NCI-H187 treated with DMSO at 0.1 percent for 48 hours (cell line): ENCODE results near the gene AGBL4.

Experiments
- DNase-seq: peaks from one replicate; lab custom pipeline; 2025; lab: John Stamatoyannopoulos, UW

Gene AGBL4

DNA sequence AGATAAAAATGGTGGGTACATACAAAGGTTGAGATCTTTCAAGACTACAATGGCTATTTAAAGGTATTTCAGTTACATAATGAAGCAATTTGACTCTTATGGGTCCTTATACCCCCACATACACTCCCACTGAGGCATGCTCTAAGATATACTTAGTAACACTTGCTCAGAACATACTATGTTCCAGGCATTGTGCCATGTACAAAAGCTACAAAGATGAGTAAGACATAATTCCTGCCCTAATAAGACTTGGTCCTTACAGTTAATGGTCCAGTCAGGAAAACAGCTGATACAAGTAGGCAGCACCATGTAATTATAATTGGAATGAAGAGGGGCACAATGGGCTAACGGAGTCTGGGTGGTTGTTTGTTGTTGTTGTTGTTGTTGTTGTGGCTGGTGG lies 1080.4 kb downstream of the AGBL4 start:
- DNase-seq = no peak

DNA sequence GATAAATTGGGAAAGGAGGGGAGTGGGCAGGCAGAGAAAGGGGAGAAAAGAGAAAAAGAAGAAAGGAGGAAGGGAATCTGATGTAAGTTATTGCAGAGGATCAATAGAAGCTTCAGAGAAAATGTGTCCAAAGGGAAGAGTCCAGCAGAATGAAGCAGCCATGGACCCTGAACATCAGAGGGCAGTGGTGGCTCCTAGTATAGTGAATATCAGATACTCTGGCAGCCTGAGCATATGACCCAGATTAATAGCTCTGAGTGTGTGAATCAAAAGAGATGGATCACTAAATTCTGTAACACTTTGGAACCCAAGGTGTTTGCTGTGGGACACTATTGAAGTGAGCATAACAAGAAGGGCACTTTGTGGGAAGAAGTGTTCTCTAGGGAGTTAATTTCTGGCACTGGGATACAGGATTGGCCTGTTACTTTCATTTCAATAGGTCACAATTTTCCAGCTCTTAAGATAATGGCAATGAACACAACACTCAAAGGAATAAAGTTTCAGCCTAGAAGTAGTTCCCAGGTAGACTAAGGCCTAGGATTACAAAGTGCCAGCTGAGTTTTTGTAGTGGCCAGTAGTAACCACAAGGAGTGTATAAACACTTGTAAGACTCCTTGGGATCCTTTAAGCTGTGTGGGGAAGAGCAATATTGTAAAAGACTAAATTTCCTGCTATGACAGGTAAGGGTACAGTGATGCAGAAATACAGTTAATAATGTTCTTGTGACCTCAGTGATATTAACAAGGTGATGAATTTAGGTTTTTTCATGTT lies 1082.6 kb downstream of the AGBL4 start:
- no peak for DNase-seq

- DNase-seq = no peak
Observed at GRCh38 chr1:48940354-48940753, 1083.4 kb downstream of the AGBL4 start.

- DNase-seq = no peak
Observed at GRCh38 chr1:48939828-48940227, 1083.9 kb downstream of the AGBL4 start.

GRCh38 chr1:48939042-48939441 lies 1084.7 kb downstream of the AGBL4 start:
- no peak for DNase-seq

DNA sequence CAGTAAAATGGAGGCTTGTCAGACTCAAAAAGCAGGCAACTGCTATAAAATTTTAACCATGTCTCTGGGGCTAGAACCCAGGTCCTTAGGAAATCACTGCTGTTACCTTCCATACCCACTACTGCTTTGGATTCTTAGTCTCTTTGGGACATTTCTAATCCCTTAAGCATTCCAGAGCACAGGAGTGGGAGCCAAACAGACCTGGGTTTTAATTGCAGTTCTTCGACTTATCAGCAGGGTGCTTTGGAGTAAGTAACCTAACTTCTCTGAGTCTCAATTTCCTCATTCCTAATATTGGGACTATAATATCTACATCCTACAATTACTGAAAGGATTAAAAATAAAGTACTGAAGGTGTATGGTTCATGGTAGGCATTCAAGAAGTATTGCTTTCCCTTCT lies 1086.0 kb downstream of the AGBL4 start:
- no peak for DNase-seq

DNA sequence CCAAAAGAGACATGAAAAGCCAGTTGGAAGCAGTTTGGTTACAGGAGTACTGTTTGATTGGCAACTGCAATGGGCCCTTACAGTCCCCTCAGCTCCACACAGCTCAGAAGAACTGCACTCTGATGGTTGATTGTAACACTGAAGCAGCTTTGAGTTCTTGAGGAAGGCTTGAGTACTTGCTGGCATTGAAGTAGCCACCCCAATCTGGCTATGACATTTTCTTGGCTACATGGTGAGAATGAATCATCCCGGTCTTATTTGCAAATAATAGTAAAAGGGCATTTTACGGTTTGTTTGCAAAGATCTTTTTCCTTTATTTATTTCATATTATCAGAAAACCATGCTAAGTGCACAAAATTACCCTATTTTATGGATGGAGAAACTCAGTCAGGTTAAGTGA lies 1087.3 kb downstream of the AGBL4 start:
- no peak for DNase-seq

DNA sequence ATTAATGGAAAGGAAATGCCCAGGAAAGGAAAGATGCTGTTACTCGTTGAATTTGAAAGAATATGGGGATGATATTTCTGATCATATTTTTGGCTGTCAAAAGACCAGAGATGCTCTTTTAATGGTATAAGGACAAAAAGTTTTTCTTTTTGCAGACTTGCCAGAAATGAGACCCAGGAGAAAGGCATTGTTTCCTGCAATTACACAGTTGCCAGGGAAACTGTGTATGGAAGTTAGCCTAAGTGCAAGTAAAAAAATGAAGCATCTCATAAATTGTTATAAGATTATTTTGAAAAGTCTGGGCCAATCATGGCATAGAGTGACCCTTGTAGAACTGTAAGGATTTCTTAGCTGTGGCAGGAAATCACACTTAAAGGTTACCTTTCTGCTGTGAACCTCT lies 1091.4 kb downstream of the AGBL4 start:
- DNase-seq = no peak

- DNase-seq = no peak
Observed at GRCh38 chr1:48931506-48932192, 1092.1 kb downstream of the AGBL4 start.

- DNase-seq = no peak
Observed at GRCh38 chr1:48930011-48930410, 1093.7 kb downstream of the AGBL4 start.

GRCh38 chr1:48924099-48924498 lies 1099.7 kb downstream of the AGBL4 start:
- no peak for DNase-seq

DNA sequence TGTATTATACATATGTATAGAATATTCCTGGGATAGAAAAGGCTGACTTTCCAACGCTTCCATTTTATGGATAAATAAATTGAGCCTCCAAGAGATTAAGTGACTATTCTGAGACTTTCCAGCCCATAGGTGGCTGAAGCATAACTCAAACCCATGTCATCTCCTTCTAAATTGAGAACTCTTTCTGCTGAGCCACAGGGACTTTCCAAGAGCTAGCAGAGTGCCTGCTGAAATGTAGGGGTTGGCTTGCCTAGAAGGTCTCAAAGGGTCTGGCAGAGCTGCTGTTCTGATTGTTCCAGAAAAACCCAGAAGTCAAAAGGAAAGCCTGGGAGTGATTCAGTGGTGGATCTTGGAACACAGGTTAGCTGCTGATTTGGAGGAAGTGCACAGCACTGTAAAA lies 1100.6 kb downstream of the AGBL4 start:
- no peak for DNase-seq

DNA sequence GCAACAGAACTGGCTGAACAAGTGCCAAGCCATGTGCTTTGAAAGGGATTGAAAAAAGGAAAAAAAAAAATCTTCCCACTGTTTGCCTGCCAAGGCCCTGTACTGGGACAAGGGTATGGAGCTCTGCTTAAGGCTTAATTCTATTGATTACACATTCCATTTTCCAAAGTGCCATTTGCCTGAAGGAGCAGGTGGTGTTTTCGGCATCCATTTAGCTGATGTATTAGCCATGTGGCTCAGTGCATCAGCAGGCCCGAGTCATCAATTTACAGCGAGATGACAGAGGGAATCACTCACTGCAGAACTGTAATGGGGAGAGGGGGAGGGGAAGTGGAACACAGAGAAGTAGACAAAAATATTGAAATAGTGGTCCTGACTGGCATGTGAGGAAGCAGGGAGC lies 1102.9 kb downstream of the AGBL4 start:
- DNase-seq = no peak

DNA sequence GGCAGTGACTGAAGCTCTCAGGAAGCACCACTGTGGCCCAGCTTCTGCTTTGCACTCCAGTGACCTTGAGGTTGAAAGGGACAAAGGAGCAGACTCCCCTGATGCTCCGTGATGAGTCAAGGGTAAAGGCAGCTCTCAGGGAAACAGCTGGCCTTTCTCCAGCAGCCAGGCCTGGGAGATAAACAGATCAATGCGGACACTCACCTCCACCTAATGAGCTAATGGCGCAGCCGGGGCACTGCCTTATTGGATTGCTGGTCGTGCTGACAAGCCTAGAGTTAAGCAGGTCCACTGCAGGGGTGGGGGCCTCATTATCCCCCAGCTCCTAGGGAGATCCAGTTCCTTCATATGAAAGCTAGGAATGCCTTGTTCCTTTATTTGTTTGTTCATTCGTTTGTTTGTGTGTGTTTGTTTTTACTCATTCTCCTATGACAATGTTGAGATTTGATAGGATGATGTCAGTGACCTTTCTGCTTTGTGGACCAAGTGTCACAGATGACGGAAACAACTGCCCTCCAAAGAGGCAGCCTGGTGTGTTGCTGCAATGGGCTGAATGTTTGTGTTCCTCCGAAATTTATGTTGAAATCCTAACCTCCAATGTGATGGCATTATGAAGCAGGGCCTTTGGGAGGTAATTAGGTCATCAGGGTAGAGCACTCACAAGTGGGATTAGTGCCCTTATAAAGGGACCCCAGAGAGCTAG lies 1105.7 kb downstream of the AGBL4 start:
- DNase-seq = no peak

DNA sequence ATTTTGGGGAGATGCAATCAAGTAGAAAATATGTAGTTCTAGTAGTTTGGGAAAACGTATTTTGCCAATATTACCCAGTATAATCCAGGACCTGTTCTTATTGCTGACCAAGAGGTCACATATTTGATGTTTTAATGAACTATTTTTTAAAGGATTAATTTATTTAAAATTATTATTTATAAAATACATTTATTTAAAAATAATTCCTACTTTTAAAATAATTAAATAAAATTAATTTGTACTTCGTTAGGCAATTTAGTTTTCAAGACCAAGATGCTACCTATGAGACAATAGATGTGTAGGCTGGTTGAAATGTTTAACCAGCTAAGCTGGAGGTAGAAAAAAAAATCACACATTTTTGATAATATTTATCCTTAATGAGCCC lies 1106.7 kb downstream of the AGBL4 start:
- no peak for DNase-seq

DNA sequence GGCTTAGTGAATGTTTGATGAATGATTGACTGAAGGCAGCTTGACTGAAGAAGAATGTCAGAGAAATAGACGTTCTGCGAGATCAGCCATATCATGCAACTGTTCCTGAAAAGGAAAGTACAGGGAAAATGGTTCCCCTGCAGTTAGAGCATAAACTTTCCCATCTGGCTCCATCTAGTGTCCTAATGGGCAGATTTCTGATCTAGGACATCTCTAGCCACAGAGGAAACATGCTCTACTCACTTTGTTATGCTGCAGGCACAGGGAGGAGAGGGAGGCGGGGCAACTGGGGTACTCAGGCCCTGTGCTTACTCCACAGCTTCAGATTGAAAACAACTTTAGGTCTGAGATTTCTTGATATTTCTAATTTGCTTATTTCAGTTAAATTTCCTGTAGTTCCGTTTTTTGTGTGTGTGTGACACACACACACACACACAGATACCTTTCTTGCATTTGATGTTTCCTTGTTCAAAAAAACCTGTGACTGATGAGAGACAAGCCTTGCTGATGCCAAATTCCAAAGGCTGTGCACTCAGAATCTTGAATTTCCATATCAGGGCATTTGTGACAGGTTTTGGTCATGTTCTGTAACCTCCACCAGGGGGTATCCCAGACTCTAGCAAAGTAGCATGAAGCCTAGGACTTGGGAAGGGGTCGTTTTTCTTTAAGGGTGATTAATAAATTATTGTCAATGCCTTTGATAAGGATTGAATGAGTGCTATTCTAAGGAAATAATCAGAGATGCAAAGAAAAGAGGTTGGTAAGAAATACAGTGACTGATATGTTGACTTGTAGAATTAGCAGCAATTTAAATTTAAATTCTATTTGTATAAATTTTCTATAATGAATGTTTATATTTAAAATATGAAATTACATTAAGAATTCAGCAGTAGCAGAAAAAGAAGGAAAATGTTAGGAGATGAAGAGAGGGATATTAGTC lies 1107.4 kb downstream of the AGBL4 start:
- no peak for DNase-seq

DNA sequence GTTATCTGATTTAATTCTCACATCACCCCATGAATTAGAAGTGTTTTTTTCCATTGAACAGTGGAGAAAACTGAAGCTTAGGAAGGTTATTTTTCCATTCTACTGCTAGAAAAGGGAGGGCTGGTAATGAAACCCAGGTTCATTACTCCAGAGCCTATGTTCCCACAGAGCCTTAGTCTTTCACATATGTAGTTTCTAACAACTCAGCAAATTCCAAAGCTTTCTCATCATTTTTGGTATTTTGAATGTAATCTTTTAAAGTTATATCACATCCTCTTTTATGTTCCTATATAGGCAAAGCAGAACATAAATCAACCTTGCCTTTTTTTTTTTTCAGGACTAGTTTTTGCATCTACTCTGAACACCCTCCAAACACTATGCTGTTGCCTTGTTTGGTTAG lies 1115.1 kb downstream of the AGBL4 start:
- DNase-seq = no peak

- DNase-seq = no peak
Observed at GRCh38 chr1:48906729-48907128, 1117.0 kb downstream of the AGBL4 start.

DNA sequence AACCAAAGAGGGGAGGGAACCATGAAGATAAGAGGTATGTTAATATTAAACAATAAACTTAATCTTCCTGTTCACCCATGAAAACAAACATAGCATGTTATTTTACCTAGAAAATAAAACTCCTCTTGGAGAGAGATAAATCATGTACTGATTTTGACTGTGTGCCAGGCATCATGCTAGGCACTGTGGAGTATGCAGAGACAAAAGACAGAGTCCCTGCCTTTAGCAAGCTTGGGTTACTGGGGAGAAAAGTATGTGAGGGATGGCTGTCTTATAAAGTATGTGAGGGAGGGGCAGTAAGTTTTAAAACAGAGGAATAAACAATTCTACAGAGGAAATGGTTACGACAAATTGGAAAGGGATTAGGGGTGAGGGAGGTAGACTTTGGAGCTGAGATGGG lies 1117.6 kb downstream of the AGBL4 start:
- no peak for DNase-seq

DNA sequence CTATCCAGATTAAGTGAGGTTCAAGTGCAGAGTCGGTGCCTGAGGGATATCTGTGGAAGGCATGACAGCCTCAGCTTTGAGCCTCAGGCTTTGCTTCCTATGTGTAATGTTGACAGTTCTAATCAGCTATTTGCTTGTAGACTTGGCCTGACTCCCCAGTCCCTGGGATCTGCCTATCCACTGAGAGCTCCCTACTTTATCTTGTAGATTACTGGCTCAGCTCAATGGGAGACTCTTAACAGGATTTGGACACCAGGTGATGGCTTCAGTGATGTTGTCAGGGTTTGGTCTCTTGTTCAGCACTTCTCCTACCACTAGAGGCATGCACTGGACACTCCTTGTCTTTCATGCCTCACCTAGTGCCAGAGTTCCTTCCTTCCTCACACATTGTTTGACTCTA lies 1120.5 kb downstream of the AGBL4 start:
- DNase-seq = no peak

GRCh38 chr1:48898894-48899293 lies 1124.9 kb downstream of the AGBL4 start:
- DNase-seq = no peak

GRCh38 chr1:48889615-48890014 lies 1134.1 kb downstream of the AGBL4 start:
- no peak for DNase-seq
